SK-N-SH treated with all-trans-retinoic acid at 6 μM for 48 hours (cell line): ENCODE measurements around the gene ZNF334.

ENCODE experiments used
- ATAC-seq: fragments of 200-7000 bp; cut with Tn5 transposase; 3 replicates; pipeline ENCODE4 v1.9.1; 2020; ENCODE audit warnings: mild to moderate bottlenecking, moderate library complexity
- BACH2 ChIP-seq: fragments of 250-450 bp; sonication (Bioruptor Pico); IDR thresholded peaks from 2 replicates; pipeline ENCODE4 v1.9.0; 2021; ENCODE audit warnings: mild to moderate bottlenecking, borderline replicate concordance
- CREB5 ChIP-seq: fragments of 250-450 bp; sonication (Bioruptor Pico); IDR thresholded peaks from 2 replicates; pipeline ENCODE4 v1.5.1; 2020; ENCODE audit warnings: low read depth, mild to moderate bottlenecking, moderate library complexity
- CSDC2 ChIP-seq: fragments of 250-450 bp; sonication (Bioruptor Pico); IDR thresholded peaks from 2 replicates; pipeline ENCODE4 v1.5.0; 2020; ENCODE audit warnings: mild to moderate bottlenecking, moderate library complexity
- CSRNP3 ChIP-seq: fragments of 250-450 bp; sonication (Bioruptor Pico); IDR thresholded peaks from 2 replicates; pipeline ENCODE4 v1.5.1; 2021; ENCODE audit warnings: mild to moderate bottlenecking, moderate library complexity
- GLIS3 ChIP-seq: fragments of 250-450 bp; sonication (Bioruptor Pico); IDR thresholded peaks from 2 replicates; pipeline ENCODE4 v1.5.0; 2020; ENCODE audit warnings: mild to moderate bottlenecking, moderate library complexity
- ISL1 ChIP-seq: fragments of 250-450 bp; sonication (Bioruptor Pico); IDR thresholded peaks from 2 replicates; pipeline ENCODE4 v2.1.2; 2022; ENCODE audit warnings: mild to moderate bottlenecking, moderate library complexity
- OSR1 ChIP-seq: fragments of 250-450 bp; sonication (Bioruptor Pico); IDR thresholded peaks from 2 replicates; pipeline ENCODE4 v1.8.0; 2022; ENCODE audit warnings: moderate library complexity, mild to moderate bottlenecking, inconsistent platforms
- POU6F1 ChIP-seq: fragments of 250-450 bp; sonication (Bioruptor Pico); IDR thresholded peaks from 2 replicates; pipeline ENCODE4 v1.8.0; 2021; ENCODE audit warnings: low read depth, mild to moderate bottlenecking, moderate library complexity, borderline replicate concordance
- PPARA ChIP-seq: fragments of 250-450 bp; sonication (Bioruptor Pico); IDR thresholded peaks from 2 replicates; pipeline ENCODE4 v1.5.0; 2020; ENCODE audit warnings: mild to moderate bottlenecking, borderline replicate concordance
- RARB ChIP-seq: fragments of 250-450 bp; sonication (Bioruptor Pico); IDR thresholded peaks from 2 replicates; pipeline ENCODE4 v1.8.0; 2021; ENCODE audit warnings: mild to moderate bottlenecking, moderate library complexity
- SNAI2 ChIP-seq: fragments of 250-450 bp; sonication (Bioruptor Pico); IDR thresholded peaks from 2 replicates; pipeline ENCODE4 v1.5.0; 2020; ENCODE audit warnings: mild to moderate bottlenecking, moderate library complexity
- TCF4 ChIP-seq: fragments of 250-450 bp; sonication (Bioruptor Pico); IDR thresholded peaks from 2 replicates; pipeline ENCODE4 v1.8.0; 2021; ENCODE audit warnings: mild to moderate bottlenecking, moderate library complexity, borderline replicate concordance
- TOX ChIP-seq: fragments of 250-450 bp; sonication (Bioruptor Pico); IDR thresholded peaks from 2 replicates; pipeline ENCODE4 v1.8.0; 2021; ENCODE audit warnings: mild to moderate bottlenecking, moderate library complexity, borderline replicate concordance
- TSHZ2 ChIP-seq: fragments of 250-450 bp; sonication (Bioruptor Pico); IDR thresholded peaks from 2 replicates; pipeline ENCODE4 v1.5.0; 2020; ENCODE audit warnings: mild to moderate bottlenecking, moderate library complexity
- ZC3H10 ChIP-seq: fragments of 250-450 bp; sonication (Bioruptor Pico); IDR thresholded peaks from 2 replicates; pipeline ENCODE4 v1.5.1; 2021; ENCODE audit warnings: mild to moderate bottlenecking, moderate library complexity
- ZFP3 ChIP-seq: fragments of 250-450 bp; sonication (Bioruptor Pico); IDR thresholded peaks from 2 replicates; pipeline ENCODE4 v1.5.0; 2020; ENCODE audit warnings: mild to moderate bottlenecking, moderate library complexity
- ZFP30 ChIP-seq: fragments of 450-650 bp; formaldehyde crosslinking; IDR thresholded peaks from 2 replicates; pipeline ENCODE4 v1.5.0; 2022; ENCODE audit warnings: mild to moderate bottlenecking, moderate library complexity
- ZNF565 ChIP-seq: fragments of 450-650 bp; formaldehyde crosslinking; conservative IDR thresholded peaks from 2 replicates; pipeline ENCODE4 v1.5.0; 2020; ENCODE audit warnings: low read depth, mild to moderate bottlenecking, moderate library complexity
- ZNF70 ChIP-seq: fragments of 450-650 bp; formaldehyde crosslinking; IDR thresholded peaks from 2 replicates; pipeline ENCODE4 v1.5.0; 2020; ENCODE audit warnings: mild to moderate bottlenecking, moderate library complexity
- ZNF8 ChIP-seq: fragments of 450-650 bp; formaldehyde crosslinking; IDR thresholded peaks from 2 replicates; pipeline ENCODE4 v1.5.0; 2020; ENCODE audit warnings: mild to moderate bottlenecking, moderate library complexity

The ZNF334 gene

GRCh38 chr20:46543959-46544358 is 30.6 kb upstream of the ZNF334 start (continued):
- no peak for TF ChIP-seq TSHZ2 (CRISPR knock-in tag)
- TF ChIP-seq ISL1 (CRISPR knock-in tag): no peak

GRCh38 chr20:46543033-46543432 is 29.7 kb upstream of the ZNF334 start:
- TF ChIP-seq RARB (CRISPR knock-in tag) (no peak), ISL1 (CRISPR knock-in tag) (no peak), TOX (CRISPR knock-in tag) (no peak), BACH2 (CRISPR knock-in tag) (no peak), PPARA (CRISPR knock-in tag) (no peak), ZC3H10 (CRISPR knock-in tag) (no peak), CSDC2 (CRISPR knock-in tag) (no peak), ZNF8 (CRISPR knock-in tag) (no peak), POU6F1 (no peak), ZFP30 (CRISPR knock-in tag) (no peak), ZFP3 (CRISPR knock-in tag) (no peak)
- ATAC-seq: no peak

- TF ChIP-seq CSRNP3 (CRISPR knock-in tag): no peak
- TF ChIP-seq ZNF565 (CRISPR knock-in tag): no peak
- TF ChIP-seq PPARA (CRISPR knock-in tag): no peak
- TF ChIP-seq SNAI2 (CRISPR knock-in tag): no peak
- ATAC-seq: no peak
Observed at GRCh38 chr20:46541229-46541935, 28.0 kb upstream of the ZNF334 start.

GRCh38 chr20:46539113-46539512 is 25.8 kb upstream of the ZNF334 start:
- ATAC-seq: no peak
- TF ChIP-seq TCF4 (CRISPR knock-in tag) (no peak), ZC3H10 (CRISPR knock-in tag) (no peak), TSHZ2 (CRISPR knock-in tag) (no peak), ZNF8 (CRISPR knock-in tag) (no peak), ZFP30 (CRISPR knock-in tag) (no peak), CREB5 (CRISPR knock-in tag) (no peak), ZNF70 (CRISPR knock-in tag) (no peak), OSR1 (no peak), CSDC2 (CRISPR knock-in tag) (no peak), PPARA (CRISPR knock-in tag) (no peak), ISL1 (CRISPR knock-in tag) (no peak), TOX (CRISPR knock-in tag) (no peak), ZFP3 (CRISPR knock-in tag) (no peak), GLIS3 (CRISPR knock-in tag) (no peak)
